22Rv1 (cell line): Measurements from ENCODE around the gene VEZT.

Experiments
- ZFX ChIP-seq: fragments of 450-650 bp; IDR thresholded peaks from 2 replicates; pipeline ENCODE4 v1.6.1; 2017; ENCODE audit warnings: antibody characterized with exemption, borderline replicate concordance
- TF ChIP-seq, protein P1 (sequence below): fragments of 450-650 bp; IDR thresholded peaks from 2 replicates; pipeline ENCODE4 v1.5.1; 2017; ENCODE audit warnings: mild to moderate bottlenecking

DNA sequence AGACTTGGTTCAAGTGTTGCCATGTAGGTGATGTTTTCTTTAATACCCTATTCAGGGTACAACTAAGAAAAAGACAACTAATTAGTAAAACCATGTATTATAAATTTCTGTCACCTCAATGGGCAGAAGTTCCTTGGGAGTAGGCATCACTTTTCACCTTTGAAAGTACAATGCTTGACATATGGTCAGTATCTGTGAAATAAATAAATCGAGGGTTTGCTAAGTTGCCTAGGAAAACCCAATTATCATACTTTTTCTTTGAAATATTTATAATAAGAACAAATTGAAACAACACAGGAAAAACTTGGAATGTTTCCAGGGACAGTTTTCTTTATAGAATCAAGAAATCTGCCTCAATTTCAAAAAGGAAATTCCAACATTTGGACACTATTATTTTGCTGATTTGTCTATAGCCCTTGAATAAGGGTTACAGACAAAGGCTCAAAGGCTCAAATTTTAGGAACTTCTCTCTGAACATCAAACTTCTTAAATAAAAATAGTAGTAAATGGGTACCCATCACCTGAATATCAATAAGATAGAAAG lies 14.0 kb upstream of the VEZT start:
- TF ChIP-seq, protein P1, sequence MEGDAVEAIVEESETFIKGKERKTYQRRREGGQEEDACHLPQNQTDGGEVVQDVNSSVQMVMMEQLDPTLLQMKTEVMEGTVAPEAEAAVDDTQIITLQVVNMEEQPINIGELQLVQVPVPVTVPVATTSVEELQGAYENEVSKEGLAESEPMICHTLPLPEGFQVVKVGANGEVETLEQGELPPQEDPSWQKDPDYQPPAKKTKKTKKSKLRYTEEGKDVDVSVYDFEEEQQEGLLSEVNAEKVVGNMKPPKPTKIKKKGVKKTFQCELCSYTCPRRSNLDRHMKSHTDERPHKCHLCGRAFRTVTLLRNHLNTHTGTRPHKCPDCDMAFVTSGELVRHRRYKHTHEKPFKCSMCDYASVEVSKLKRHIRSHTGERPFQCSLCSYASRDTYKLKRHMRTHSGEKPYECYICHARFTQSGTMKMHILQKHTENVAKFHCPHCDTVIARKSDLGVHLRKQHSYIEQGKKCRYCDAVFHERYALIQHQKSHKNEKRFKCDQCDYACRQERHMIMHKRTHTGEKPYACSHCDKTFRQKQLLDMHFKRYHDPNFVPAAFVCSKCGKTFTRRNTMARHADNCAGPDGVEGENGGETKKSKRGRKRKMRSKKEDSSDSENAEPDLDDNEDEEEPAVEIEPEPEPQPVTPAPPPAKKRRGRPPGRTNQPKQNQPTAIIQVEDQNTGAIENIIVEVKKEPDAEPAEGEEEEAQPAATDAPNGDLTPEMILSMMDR: no peak
- TF ChIP-seq ZFX: no peak
